Inflammatory macrophage (primary cell): Measurements from ENCODE around the gene RDM1.
"Not testable (repeated sequence)": the region's sequence is repeated elsewhere in the genome, so short reads cannot be mapped to it uniquely, and the experiment has no call there.

Source experiments
- DNase-seq, 2 donors: peaks; one replicate each; pipeline ENCODE4 v3.0.0-alpha.2; 2020 to 2022
- total RNA-seq, 18 experiments: gene quantifications; one replicate each; lab custom pipeline; 2026; ENCODE audit warnings: mixed read lengths in 6 of 18, inconsistent platforms in 2 of 18; lab: John Stamatoyannopoulos, UW

RDM1 gene, protein sequence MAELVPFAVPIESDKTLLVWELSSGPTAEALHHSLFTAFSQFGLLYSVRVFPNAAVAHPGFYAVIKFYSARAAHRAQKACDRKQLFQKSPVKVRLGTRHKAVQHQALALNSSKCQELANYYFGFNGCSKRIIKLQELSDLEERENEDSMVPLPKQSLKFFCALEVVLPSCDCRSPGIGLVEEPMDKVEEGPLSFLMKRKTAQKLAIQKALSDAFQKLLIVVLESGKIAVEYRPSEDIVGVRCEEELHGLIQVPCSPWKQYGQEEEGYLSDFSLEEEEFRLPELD
- 0 to 0.38 (median 0.20) reads per million in 18 experiments for total RNA-seq

DNA sequence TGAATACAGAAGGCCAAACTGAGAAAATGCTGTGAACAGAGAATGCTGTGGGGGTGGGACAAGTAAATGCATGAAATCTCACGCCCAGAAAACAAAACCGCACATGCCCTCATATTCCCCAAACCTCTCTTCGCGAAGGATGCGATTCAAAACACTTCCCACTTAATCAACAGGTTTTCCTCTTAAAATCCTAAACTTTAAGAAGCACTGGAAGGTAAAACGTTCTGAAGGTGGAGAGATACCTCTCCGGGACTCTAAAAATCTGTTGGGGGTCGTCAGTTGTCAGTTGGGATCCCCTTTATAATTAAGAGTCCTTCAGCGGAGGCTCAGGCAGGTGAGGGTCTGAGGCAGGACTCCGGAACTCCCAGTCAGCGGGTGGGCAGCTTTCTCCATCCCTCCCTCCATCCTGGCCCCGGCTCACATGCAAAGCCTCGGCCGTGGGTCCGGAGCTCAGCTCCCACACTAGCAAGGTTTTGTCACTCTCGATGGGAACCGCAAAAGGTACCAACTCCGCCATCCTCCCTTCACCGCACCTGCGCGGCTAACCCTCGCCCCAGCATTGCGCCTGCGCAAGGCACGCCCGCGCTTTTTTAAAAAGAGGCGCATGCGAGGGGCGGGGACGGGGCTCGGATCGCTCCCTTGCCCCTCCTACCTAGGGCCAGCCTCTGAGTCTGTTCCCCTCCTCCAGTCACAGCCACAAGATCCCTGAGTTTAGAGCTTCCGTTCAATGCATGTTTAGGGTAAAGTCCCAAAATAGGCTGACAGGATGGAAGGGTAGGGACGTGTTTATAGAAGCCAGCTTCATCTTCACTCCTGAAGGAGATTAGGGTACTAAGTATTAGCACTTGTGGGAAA lies at the start of gene RDM1:
RDM1 (minus strand) TSS at position 563 of the 855 bp plus-strand sequence; CDS start at position 517, 46 bp downstream.
- peak; percentile 68 to 75 for DNase-seq

DNA sequence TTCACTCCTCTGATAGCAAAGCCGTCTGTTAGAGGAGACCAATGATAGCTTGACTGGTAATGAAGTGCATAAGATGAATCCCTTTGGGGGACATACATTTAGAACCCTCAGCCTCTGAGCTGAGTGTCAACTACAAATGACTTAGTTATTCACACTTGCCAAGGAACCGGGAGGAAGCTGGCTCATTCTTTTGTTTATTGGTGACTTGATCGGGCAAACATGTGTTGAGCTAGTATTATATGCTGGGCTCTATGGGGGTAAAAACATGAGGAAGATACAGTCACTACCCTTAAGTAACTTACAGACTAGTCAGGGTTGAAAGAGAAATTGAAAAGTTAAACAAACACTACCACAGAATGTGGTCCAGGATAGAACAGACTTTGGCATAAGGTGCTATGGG lies 47.8 kb upstream of the RDM1 start:
- no peak for DNase-seq

DNA sequence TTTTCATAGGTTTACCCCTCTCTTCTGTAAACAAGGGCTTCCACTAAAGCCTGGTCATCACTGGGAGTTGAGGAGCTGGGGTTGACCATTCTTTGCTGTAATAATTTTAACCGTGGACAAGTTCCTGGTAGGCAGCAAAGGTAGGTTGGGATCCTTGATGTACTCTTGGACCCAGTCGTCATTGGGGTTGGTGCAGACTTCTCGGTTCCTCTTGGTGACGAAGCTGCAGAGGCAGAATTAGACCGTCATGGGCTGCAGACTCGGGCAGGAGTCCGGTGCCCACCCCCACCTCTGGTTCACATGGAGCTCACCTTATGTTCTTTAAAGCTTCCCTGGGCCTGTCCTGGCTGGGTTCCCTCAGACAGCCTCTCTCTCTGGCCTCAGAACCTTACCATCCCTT lies 46.9 kb upstream of the RDM1 start:
- no peak for DNase-seq

DNA sequence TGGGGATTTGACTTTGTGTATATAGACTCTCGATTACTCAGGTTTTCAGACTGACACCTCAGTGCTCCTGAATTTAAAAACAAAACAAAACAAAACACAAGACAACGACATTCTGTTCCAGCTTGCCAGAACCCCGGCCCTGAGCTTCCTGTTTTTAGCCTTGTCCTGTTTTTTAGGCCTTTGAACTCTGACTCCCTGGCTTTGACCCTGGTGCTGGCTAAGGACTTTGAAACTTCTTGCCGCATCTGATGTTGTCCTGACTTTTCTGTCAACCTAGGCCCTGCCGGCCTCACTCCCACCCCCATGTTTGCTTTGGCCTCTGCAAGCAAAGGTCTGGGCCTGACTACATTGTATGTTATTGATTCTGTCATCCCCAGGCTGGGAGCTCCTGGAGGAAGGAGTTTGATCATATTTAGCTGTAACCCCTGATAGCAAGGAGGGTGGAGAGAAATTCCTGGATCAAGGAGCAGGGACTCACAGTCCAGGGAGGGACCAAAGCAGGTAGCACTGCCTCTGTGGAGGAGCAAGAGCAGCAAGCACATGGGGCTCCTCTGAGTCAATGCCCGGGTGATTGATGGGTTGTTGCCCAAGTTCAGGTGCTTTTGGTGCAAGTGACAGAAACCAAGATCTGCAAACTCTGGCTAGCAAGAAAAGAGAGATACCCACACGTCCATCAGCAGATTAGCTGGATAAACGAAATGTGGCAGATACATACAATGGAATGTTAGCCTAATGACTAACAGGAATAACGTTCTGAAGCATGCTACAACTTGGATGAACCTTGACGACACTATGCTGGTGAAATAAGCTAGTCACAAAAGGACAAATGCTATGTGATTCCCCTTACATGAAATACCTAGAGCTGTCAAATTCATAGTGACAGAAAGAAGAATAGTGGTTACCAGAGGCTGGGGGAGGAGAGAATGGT lies 43.0 kb upstream of the RDM1 start:
- peak in 1 of 2 donors; percentile 12 for DNase-seq

DNA sequence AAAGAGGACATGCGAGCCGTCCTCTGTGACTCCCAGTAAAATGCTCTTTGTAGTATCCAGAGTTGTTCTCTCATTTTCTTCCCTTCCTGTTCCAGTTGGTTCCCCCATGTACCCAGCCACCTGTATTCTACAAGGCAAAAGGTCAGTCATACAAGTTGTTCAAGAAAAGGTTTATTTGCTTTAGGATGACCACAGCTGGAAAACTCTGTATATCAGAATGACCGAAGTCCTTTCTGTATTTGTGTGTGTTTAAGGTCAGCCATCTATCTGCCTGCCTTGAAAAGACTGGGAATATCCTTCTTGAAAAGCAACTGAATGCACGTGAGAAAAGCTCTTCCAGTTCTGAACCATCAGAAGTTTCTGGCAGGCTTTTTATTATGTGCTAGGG lies 42.4 kb upstream of the RDM1 start:
- DNase-seq, result no peak

DNA sequence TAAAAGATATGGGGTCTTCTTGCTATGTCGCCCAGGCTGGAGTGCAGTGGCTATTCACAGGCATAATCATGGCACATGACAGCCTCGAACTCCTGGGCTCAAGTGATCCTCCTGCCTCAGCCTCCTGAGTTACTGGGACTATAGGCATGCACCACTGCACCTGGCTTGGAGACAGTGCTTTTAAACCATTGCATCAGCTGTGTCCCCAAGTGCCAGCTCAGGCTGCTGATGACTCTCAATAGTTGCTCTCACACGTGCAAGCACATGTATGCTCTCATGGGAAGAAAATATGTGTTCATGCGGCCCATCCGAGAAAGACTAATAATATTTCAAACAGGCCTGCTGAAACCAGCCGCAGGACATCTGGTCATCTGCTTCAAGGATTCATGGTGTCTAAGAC lies 42.0 kb upstream of the RDM1 start:
- no peak for DNase-seq

DNA sequence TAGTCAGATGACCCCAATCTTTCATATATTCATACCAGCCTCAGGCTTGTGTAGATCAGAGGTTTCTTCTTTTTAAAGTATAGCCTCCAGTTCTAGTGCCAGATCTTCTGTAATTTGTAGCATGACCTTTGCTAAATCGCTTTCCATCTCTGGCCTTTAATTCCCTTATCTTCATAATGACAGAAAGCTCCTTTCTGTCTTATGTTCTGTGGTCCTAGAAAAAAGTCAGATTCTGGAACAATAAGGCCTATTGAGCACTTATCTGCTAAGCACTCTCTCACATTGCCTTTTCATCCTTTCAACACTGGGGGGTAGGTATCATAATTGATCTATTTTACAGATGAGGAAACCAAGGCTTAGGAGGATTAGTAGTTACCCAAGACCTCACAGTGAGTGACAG lies 41.5 kb upstream of the RDM1 start:
- DNase-seq, result no peak

DNA sequence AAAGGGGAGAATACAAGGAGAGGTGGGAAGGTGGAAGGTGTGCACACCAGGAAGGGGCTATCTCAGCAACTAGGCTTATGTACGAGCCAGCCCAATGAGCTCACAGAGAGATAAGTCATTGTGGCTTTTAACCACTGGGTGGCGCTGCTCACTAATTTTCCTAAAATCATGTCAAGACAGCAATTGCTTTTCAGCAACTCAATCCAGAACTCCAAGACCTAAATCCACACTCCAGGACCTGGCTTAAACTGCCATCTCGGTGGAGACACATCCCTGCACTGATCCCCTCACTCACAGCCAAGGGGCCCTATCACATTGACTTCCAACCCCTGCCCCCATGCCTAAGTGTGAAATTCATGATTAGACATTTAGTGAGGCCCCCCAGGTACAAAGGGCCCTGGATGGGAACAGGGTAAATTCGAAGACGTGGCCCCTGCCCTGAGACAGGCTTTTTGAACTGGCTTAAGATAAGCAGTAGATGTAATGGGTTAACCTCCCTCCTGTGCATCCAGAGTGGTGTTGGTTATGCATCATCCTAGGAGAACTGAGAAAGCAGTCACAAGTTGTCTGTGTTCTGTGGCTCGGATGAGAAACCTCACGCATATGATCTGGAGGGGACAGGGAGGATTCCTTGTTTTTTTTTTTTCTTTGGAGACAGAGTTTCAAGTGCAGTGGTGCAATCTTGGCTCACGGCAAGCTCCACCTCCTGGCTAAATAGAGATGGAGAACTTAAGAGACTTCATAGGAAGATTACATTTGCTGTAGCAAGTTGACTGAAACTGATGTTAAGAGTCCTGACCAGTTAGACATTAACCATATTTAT lies 39.2 kb upstream of the RDM1 start:
- peak; percentile 85 to 86 for DNase-seq

DNA sequence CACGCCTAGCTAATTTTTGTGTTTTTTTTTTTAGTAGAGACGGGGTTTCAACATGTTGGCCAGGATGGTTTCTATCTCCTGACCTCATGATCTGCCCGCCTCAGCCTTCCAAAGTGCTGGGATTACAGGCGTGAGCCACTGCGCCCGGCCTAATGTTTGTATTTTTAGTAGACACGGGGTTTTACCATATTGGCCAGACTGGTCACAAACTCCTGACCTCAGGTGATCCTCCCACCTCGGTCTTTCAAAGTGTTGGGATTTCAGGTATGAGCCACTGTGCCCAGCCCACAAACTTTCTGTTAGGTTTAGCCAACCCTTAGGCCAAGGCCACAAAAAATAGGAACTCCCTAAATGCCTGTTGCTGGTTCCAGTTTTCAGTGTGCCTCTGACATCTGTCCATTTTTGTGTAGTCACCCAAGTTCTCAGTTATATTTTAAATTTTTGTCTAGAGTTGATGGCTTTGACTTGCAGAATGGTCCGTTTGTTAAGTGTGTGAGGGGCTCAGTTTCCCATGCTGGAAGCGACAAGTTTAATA lies 38.0 kb upstream of the RDM1 start:
- DNase-seq, result no peak

DNA sequence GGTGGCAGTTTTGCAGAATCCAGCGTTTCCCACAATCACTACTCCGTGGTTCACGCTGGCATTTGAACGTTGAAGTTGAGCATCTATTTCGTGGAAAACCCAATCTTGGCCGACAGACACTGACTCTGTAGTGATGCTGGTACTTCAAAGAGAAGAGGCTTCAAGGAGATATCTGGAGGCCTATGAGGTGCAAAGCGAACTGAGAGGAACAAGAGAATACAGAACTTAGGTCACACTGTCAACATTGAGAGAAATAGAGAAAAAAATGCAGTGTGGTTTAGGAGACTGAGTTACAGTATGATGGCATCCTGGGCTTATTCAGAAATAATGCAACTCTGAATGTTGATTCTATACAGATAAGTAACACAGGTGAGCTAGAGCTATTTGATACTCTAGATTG lies 34.7 kb upstream of the RDM1 start:
- no peak for DNase-seq

DNA sequence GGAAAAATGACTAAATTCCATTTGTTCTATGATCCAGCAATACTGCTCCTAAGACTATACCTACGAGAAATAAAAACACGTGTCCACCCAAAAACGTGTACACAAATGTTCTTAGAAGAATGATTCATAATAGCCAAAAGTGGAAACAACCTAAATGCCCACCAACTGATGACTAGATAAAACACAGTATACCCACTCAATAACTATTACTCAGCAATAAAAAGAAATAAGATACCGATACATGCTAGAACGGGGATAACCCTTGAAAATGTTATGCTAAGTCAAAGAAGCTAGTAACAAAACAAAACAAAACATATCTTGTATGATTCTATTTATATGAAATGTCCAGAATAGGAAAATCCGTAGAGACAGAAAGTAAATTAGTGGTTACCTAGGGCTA lies 33.1 kb upstream of the RDM1 start:
- no peak for DNase-seq

DNA sequence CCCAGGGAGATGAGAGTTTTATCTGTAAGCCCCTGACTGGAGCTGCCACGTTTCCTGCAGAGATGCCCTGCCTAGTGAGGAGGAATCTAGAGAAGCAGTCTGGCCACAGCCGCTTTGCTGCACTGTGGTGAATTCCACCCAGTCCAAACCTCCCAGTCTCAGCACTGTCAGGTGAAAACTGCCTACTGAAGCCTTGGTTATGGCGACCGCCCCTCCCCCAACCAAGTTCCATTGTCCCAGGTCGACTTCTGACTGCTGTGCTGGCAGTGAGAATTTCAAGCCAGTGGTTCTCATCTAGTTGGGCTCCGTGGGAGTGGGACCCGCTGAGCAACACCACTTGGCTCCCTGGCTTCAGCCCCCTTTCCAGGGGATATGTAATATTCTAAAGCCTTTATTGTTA lies 23.1 kb upstream of the RDM1 start:
- no peak for DNase-seq

DNA sequence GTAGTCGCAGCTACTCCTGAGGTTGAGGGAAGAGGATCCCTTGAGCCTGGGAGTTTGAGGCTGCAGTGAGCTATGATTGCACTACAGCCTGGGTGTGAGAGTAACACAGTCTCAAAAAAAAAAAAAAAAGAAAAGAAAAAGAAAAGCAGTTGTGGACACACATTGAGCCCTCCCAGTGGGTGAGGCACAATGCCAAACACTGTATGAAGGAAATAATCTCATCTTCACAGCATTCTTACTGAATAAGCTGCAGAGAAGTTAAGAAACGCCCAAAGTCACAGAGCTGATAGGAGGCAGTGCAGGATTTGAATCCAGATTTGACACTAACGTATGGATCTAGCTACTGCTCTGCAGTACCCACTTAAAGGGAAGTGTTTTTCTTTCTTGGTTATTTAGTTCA lies 18.8 kb upstream of the RDM1 start:
- DNase-seq, result no peak

DNA sequence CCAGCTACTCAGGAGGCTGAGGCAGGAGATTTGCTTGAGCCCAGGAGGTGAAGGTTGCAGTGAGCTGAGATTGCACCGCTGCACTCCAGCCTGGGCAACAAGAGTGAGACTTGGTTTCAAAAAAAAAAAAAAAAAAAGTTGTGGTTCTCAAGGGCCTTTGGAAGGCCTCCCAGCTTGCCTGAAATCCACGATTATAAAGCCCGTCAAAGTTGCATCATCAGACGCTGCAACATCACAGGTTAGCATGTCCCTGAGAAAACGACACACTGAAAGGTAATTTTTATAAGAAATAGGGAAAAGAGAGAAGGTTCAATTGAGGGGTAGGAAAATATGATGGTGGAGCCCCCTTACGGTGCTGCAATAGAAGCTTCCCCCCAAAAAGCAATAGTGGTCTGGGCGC lies 17.5 kb upstream of the RDM1 start:
- DNase-seq, result no peak

DNA sequence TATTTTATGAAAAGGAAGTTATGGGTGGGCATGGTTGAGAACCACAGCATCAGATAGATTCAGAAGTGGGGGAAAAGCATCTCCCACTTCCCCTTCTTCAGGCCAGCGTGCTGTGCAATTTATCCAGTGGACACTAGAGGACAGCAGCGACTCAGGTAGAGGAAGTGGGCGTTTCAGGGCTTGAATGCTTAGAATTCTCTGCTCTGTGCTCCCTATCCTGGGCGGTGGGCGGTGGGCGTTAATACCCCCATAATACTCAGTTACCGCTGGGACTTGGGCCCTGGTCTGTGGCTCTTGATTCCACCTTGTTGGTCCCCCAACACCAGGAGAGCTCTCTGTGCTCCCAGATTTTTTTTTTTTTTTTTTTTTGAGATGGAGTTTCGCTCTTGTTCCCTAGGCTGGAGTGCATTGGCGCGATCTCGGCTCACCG lies 16.6 kb upstream of the RDM1 start:
- peak; percentile 61 to 66 for DNase-seq

DNA sequence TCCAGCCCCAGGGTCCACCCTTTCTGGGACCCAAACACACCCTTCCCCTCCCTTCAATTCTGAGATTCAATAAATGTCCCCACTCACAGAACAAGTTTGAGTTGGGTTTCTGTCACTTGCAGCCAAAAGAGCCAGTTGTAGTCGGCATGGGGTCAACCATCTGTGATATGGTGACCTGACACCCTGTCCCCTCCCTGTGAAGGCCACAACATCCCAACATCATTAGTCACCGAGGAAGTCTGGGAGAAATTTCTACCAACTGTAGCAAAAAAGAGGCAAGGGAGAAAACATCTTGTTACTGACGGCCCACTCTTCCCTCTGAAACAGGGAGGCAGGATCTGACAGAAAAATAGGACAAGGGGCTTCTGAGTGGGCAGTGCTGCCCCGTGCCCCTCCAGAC lies 13.6 kb upstream of the RDM1 start:
- DNase-seq, result no peak

DNA sequence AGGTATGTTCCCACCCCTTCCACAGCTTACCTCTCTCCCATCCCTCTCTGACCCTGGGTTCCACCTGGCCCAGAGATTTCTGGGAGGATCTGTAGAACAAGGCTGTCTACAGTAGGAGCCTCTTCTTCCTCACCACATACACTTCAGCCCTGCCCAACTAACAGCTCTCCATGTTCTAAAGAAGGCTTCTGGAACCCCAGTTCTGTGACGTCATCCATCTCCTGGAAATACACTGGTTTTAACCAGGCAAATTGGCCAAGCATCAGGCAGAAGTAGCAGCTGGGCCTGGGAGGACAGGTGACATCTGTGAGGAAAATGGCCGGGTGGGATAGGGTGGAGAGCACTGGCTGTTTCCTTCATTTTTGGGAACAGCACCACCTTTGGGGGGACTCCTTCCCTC lies 13.0 kb upstream of the RDM1 start, which contains the start of gene LYZL6:
LYZL6 (minus strand) TSS at position 177 of the 400 bp plus-strand sequence. CDS start 4,357 bp downstream, outside the sequence.
- no peak for DNase-seq

DNA sequence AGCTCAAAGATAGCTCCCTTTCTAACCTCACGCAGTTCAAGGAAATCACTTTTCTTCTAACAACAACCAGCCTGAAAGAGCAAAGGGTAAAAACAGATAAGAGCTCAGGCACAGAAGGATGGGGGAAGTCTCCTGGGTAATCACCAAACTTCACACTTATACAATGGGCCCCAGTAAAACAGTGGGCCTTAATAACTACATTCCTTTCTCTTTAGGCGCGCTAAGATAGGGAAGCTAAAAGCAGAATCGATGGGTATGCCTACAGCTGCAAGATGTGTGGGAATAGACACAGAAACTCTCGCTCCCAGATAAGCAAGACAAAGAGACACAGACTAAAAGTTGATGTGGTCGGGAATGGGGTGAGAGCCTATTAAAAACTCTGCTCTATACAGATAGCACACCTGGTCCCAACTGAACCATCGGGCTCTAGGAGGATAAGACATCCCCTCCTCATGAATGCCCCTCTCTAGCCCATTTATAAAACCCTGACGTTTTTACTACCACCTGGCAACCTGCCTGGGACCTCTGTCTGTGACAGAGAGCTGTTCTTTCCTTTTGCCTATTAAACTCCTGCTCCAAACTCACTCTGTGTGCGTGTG lies 12.1 kb upstream of the RDM1 start:
- DNase-seq, result no peak

DNA sequence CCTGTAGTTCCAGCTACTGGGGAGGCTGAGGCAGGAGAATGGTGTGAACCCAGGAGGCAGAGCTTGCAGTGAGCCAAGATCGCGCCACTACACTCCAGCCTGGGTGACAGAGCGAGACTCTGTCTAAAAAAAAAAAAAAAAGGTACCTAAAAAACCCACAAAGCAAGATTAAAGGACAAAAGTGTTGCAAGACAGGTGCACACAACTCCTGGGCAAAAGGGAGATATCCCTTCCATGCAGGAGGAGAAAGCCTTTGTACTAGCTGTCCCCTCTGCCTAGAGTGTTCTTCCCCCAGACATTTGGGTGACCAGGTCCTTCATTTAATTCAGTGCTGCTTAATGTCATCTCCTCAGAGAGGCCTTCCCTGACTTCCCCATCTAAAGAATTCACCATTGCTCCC lies 7.9 kb upstream of the RDM1 start:
- not testable (repeated sequence) for DNase-seq

DNA sequence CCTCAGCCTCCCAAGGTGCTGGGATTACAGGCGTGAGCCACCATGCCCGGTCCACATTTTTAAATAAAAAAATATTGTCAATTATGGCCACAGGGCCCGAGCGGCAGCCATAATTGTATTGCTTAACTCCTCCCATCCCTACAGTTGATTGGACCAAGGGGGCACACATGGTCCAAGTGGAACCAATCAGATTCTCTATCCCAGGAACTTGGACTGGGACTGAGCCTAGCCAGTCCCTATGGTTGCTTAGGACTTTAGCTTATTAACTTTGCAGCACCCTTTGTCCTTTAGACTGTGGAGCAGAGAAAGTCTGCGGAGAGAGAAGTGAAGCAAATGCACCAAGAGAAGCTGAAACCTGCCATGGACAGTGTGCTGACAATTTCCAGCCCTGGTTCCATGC lies 5.5 kb upstream of the RDM1 start:
- no peak for DNase-seq

DNA sequence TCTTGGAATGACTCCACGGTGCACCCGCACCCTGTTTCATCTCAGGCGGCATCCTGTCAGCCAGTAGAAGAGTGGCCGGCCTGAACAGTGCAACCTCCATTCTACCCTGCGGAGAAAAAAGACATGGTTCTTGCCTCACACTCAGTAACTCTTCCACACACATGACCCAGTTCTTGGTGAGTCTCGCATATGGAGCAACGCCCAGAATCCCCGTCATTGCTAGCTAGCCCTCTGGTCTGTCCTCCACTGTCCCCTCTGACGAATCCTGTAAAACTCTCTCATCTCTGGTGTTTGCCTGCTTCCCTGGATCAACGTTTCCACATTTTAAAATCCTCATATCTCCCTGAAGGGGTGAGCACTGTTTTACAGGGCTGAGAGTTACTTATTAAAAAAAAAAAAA lies 4.2 kb upstream of the RDM1 start:
- DNase-seq, result no peak
